NB4 (cell line): ENCODE results near the gene CDH23.

Source experiments
- DNase-seq: peaks from one replicate; pipeline ENCODE4 v3.0.0; 2010; ENCODE audit warnings: low read depth
- H3K4me3 ChIP-seq: one replicate; pipeline ENCODE4 v1.5.1; 2011; ENCODE audit warnings: mild to moderate bottlenecking, low read depth, low read length, moderate library complexity
- CTCF ChIP-seq: IDR thresholded peaks from one replicate; pipeline ENCODE4 v1.5.1; 2012; ENCODE audit warnings: low read depth, low read length
- MAX ChIP-seq: IDR thresholded peaks from 2 replicates; pipeline ENCODE4 v1.6.1; 2011; ENCODE audit warnings: low read depth, low read length
- MYC ChIP-seq: IDR thresholded peaks from 2 replicates; pipeline ENCODE4 v1.6.1; 2011; ENCODE audit warnings: low read depth, low read length
- POLR2A ChIP-seq: IDR thresholded peaks from 2 replicates; pipeline ENCODE4 v1.6.1; 2011; ENCODE audit warnings: mild to moderate bottlenecking; ENCODE audit not compliant: insufficient read length; ENCODE audit errors: extremely low read depth

Gene CDH23

GRCh38 chr10:71577345-71577744 is 180.6 kb downstream of the CDH23 start:
- TF ChIP-seq CTCF (no peak), MAX (no peak), MYC (no peak), POLR2A (no peak)

GRCh38 chr10:71578069-71578468 is 181.3 kb downstream of the CDH23 start:
- no peak for DNase-seq
- no peak overlapping the region for H3K4me3 ChIP-seq
- TF ChIP-seq CTCF (no peak), MAX (no peak), MYC (no peak), POLR2A (no peak)

More at GRCh38 chr10:71577345-71577744, 180.6 kb downstream of the CDH23 start:
- no peak for DNase-seq
- H3K4me3 ChIP-seq, result no peak overlapping the region

DNA sequence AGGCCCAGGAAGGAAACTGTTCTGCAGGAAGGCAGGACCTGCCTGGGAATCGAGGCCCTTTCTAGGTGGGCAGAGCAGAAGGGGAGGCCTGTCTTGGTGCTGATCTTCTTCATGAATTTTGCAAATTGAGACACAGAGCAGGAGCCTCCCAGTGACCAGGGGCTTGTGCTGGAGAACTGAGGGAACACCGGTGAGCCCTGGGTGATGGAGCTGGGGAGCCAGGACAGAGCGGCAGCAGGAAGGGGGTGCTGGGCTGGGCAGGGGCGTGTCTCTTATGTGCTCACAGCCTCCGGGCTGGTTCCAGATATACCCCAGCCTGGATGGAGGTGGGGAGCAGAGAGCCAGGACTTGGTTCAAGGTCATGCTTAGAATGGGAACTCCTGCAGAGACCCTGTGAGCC is 182.9 kb downstream of the CDH23 start:
- DNase-seq, result no peak
- no peak for TF ChIP-seq CTCF
- TF ChIP-seq MYC, result no peak
- no peak for TF ChIP-seq POLR2A
- TF ChIP-seq MAX, result no peak
- no peak overlapping the region for H3K4me3 ChIP-seq

- no peak overlapping the region for H3K4me3 ChIP-seq
- TF ChIP-seq MYC, result no peak
- no peak for TF ChIP-seq POLR2A
- TF ChIP-seq CTCF, result no peak
- TF ChIP-seq MAX, result no peak
- DNase-seq, result no peak
Measured at GRCh38 chr10:71580415-71580814, 183.7 kb downstream of the CDH23 start.

DNA sequence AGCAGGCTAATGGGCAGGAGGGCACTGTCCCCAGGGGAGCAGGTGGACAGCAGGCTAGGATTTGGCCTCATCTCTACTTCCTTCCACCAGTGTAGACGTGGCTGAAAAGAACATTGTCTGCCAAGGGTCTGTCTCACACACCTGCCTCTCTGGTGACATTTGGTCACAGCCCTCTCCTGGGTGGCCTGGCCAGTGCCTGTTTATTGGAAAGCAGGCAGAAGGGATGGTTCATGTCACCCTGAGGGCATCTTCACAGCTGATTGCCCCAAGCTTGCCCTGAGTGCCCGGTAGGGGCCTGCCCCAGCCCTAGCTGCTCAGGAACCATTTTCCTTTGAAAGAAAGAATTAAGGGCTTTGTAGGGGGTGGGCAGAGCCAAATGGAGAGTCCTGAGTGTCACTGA is 184.2 kb downstream of the CDH23 start:
- TF ChIP-seq POLR2A (no peak), MYC (no peak), MAX (no peak), CTCF (no peak)
- no peak for DNase-seq
- H3K4me3 ChIP-seq, result no peak overlapping the region

DNA sequence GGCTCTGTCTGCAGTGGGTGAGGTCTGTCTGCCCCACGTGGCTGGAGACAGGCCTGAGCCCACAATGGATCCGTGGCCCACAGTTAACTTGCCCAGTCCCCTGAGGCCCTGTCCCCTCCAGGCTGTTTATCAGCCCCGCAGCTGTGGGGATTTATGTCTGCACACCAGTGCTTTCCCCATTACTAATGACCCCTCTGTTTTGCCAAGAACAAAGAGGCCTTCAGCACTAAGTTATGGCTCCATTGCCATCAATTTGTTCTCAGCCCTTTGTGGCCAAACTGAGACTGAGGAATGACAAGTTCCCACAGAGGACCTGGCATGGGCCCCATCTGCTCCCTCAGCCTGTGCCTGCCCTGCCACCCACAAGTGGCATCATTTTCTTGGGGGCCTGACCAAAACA is 184.7 kb downstream of the CDH23 start:
- no peak for DNase-seq
- TF ChIP-seq CTCF (no peak), MYC (no peak), MAX (no peak), POLR2A (no peak)
- no peak overlapping the region for H3K4me3 ChIP-seq
